ENCODE data around the gene FLNC. TPM values are rescaled to one million over a fixed set of nuclear protein-coding genes. Genes with fewer than 3 reads are reported as not detected.

Gene FLNC
- total RNA-seq, 1 donor from 2014 or later, result 839 TPM

DNA sequence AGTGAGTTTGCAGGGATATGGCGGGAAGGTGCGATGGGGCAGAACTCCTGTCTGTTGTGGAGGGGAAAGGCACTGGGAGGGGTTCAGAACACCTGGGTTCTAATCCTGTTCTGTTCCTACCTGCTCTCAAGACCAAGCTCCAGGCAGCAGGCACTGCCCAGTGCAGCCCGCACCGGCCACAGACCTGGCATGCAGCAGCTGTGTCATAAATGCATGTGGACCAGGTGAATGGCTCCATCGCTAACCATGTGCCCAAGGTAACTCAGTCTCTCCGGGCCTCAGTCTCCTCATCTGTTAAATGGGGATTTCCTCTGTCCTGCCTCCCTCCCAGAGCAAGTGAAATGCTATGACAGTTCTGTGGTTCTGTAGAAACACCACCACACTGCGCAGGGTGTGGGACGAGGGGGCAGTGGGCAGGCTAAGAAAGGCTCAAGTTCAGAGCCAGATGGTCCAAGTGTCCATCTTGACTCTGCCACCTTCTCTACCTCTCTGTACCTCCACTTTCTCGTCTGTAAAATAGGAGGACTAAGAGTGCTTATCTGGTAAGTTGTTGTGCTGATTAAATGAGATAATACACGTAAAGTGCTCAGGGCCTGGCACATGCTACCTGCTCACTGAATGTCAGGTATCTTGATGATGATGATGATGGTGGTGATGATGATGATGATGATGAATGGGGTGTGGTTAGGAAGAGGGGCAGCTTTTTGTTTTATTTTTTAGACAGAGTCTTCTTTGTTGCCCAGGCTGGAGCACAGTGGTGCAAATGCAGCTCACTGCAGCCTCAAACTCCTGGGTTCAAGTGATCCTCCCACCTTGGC, 55.4 kb downstream of the FLNC start:
- TF ChIP-seq, protein P1, sequence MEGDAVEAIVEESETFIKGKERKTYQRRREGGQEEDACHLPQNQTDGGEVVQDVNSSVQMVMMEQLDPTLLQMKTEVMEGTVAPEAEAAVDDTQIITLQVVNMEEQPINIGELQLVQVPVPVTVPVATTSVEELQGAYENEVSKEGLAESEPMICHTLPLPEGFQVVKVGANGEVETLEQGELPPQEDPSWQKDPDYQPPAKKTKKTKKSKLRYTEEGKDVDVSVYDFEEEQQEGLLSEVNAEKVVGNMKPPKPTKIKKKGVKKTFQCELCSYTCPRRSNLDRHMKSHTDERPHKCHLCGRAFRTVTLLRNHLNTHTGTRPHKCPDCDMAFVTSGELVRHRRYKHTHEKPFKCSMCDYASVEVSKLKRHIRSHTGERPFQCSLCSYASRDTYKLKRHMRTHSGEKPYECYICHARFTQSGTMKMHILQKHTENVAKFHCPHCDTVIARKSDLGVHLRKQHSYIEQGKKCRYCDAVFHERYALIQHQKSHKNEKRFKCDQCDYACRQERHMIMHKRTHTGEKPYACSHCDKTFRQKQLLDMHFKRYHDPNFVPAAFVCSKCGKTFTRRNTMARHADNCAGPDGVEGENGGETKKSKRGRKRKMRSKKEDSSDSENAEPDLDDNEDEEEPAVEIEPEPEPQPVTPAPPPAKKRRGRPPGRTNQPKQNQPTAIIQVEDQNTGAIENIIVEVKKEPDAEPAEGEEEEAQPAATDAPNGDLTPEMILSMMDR (IDR thresholded peaks at IDR 0.05; ENCODE audit: borderline replicate concordance), result no peak
- H3K4me3 ChIP-seq, result no peak overlapping the region
- no peak overlapping the region for H3K27ac ChIP-seq (replicated peaks)
- no peak for DNase-seq
- no peaks in the 10 kb centered on the region for H3K36me3 ChIP-seq
- H3K27me3 ChIP-seq (ENCODE audit: low read depth), result peaks cover 42% of the 10 kb centered on the region
- peaks cover 3% of the 10 kb centered on the region for H3K4me1 ChIP-seq
- H3K9me3 ChIP-seq (replicated peaks), result no peaks in the 10 kb centered on the region
- intact Hi-C loops (cut with micrococcal nuclease), result no loop called here

DNA sequence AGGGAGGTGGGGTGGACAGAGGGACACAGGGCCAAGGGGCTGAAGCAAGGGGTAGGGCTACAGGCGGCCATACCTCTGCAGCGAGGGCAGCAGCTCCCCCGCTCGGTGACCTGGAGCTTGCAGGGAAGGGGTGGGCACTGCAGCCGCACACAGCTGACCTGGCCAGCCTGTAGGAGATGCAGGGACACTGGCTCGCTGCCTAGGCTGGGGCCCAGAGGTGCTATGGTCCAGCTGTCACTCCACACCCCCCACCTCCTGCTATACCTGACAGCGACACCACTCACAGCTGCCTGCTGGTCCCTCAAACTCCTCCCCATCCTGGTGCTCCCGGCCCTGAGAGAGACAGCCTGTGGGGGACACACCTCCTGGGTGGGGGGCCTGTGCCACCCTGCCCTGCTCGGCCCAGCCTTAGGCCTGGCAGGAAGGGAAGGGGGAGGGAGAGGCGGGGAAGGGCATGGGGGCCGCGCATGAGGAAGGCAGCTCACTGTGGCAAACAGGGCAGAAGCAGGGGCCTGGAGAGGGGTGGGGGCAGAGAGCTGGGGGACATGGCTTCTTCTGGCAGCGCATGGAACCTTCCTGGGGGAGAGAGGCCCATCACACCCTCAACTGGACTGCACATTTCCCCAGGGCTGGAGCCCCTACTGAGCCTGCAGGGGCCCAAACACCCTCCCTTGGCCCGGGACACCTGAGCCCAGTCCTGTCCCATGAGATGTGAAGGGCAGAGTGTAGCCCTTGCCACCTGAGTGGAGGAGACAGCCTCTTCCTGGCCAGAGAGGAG, 56.4 kb downstream of the FLNC start:
- H3K36me3 ChIP-seq, result no peaks in the 10 kb centered on the region
- H3K27ac ChIP-seq (replicated peaks), result no peak overlapping the region
- DNase-seq, result no peak
- intact Hi-C loops (cut with micrococcal nuclease), result no loop called here
- peaks cover 11% of the 10 kb centered on the region for H3K4me1 ChIP-seq
- H3K4me3 ChIP-seq, result no peak overlapping the region
- TF ChIP-seq, protein P1 (IDR thresholded peaks at IDR 0.05; ENCODE audit: borderline replicate concordance), result no peak
- peaks cover 52% of the 10 kb centered on the region for H3K27me3 ChIP-seq (ENCODE audit: low read depth)
- no peaks in the 10 kb centered on the region for H3K9me3 ChIP-seq (replicated peaks)

DNA sequence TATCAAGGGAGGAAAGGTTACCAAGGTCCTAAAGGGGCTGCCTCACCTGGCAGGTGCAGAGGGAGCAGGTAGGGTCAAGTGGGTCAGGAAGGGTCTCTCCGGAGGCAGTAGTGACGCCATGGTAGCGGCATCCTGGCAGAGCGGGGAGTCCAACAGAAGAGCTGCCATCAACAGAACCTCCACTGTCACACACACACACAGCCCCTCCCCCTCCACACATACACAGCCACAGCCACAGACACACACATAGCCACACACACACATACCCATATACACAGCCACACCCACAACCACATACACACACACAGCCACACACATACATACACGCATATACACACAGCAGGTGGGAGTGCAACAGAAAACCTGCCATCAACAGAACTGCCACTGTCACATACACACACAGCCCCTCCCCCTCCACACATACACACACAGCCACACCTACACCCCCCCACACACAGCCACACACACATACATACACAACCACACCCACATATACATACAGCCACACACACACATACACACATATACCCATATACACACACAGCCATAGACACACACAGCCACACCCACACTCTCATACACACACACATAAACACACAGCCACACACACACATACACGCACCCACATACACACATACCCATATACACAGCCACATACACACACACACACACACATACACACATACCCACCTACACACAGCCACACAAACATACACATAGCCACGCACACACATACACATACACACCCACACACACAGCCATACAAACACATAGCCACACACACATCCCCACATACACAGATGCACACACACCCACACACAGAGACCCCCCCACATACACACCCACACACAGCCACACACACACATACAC, 57.2 kb downstream of the FLNC start:
- TF ChIP-seq, protein P1 (IDR thresholded peaks at IDR 0.05; ENCODE audit: borderline replicate concordance), result no peak
- intact Hi-C loops (cut with micrococcal nuclease), result no loop called here
- Histone ChIP-seq H3K4me3 (no peak overlapping the region), H3K4me1 (peaks cover 11% of the 10 kb centered on the region), H3K27me3 (ENCODE audit: low read depth) (peaks cover 60% of the 10 kb centered on the region), H3K9me3 (replicated peaks) (no peaks in the 10 kb centered on the region), H3K27ac (replicated peaks) (no peak overlapping the region), H3K36me3 (no peaks in the 10 kb centered on the region)
- no peak for DNase-seq

DNA sequence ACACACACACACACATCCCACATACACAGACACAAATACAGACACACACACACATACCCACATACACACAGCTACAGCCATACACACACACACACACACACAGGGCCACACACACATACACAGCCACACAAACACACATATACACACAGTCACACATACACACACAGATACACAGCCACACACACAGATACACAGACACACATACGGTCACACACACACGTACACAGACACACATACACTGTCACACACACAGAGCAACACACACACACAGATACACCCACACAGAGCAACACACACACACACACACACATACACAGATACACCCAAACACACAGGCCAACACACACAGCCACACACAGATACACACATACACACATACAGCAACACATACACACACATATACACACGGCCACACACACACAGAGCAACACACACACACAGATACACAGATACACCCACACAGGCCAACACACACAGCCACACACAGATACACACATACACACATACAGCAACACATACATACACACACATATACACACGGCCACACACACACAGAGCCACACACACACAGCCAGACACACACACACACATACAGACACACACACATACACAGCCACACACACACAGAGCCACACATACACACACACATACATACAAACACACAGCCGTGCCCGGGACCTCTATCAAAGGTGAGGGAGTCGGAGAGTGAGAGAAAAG, 58.0 kb downstream of the FLNC start:
- TF ChIP-seq, protein P1 (IDR thresholded peaks at IDR 0.05; ENCODE audit: borderline replicate concordance), result no peak
- DNase-seq, result no peak
- intact Hi-C loops (cut with micrococcal nuclease), result no loop called here
- peaks cover 11% of the 10 kb centered on the region for H3K4me1 ChIP-seq
- no peak overlapping the region for H3K27ac ChIP-seq (replicated peaks)
- H3K4me3 ChIP-seq, result no peak overlapping the region
- no peaks in the 10 kb centered on the region for H3K9me3 ChIP-seq (replicated peaks)
- no peaks in the 10 kb centered on the region for H3K36me3 ChIP-seq
- peaks cover 63% of the 10 kb centered on the region for H3K27me3 ChIP-seq (ENCODE audit: low read depth)

DNA sequence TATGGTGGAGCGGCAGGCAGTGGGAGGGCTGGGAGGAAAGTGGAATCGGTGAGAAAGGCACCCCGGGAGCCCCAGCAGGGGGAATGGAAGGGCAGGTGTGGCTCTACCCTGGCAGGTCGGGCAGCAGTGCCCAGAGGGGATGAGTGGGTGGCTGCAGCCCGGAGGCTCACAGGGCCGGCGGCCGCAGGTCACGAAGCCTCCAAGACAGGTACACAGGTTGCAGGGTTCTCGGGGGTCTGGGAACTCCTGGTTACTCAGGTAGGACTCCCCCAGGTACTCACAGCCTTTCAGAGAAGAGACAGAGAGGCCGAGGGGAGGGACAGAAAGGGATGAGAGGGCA, 58.5 kb downstream of the FLNC start:
- Histone ChIP-seq H3K27ac (replicated peaks) (no peak overlapping the region), H3K4me1 (peaks cover 9% of the 10 kb centered on the region), H3K4me3 (no peak overlapping the region), H3K9me3 (replicated peaks) (no peaks in the 10 kb centered on the region), H3K36me3 (no peaks in the 10 kb centered on the region), H3K27me3 (ENCODE audit: low read depth) (peaks cover 63% of the 10 kb centered on the region)
- intact Hi-C loops (cut with micrococcal nuclease), result no loop called here
- TF ChIP-seq, protein P1 (IDR thresholded peaks at IDR 0.05; ENCODE audit: borderline replicate concordance), result no peak
- no peak for DNase-seq
